Stomach smooth muscle (tissue), 2 donors: ENCODE data around the gene FASTK.

Source experiments
- H3K27ac ChIP-seq: one replicate; pipeline ENCODE4 v1.7.0; 2013; ENCODE audit warnings: mild to moderate bottlenecking, low read length, inconsistent platforms
- H3K27me3 ChIP-seq, 2 donors: one replicate each; pipeline ENCODE4 v1.7.0; 2013; ENCODE audit warnings: low read length in 2 of 2; ENCODE audit not compliant: insufficient read depth in 2 of 2, control insufficient read depth in 1 of 2
- H3K36me3 ChIP-seq, 2 donors: one replicate each; pipeline ENCODE4 v1.7.0; 2013; ENCODE audit warnings: low read length in 2 of 2; ENCODE audit not compliant: control insufficient read depth in 2 of 2, insufficient read depth in 2 of 2
- H3K4me1 ChIP-seq: one replicate; pipeline ENCODE4 v1.7.0; 2013; ENCODE audit warnings: low read length; ENCODE audit not compliant: control insufficient read depth, insufficient read depth
- H3K4me3 ChIP-seq, 2 donors: one replicate each; pipeline ENCODE4 v1.7.0; 2013; ENCODE audit warnings: low read length in 2 of 2
- H3K9ac ChIP-seq, 2 donors: one replicate each; pipeline ENCODE4 v1.7.0; 2013; ENCODE audit warnings: low read length in 2 of 2, mild to moderate bottlenecking in 1 of 2
- H3K9me3 ChIP-seq, 2 donors: one replicate each; pipeline ENCODE4 v1.7.0; 2013; ENCODE audit warnings: low read length in 2 of 2; ENCODE audit not compliant: control insufficient read depth in 2 of 2
- donor health status: healthy.
- donor health status: Pancreatic carcinoma.

Gene FASTK

DNA sequence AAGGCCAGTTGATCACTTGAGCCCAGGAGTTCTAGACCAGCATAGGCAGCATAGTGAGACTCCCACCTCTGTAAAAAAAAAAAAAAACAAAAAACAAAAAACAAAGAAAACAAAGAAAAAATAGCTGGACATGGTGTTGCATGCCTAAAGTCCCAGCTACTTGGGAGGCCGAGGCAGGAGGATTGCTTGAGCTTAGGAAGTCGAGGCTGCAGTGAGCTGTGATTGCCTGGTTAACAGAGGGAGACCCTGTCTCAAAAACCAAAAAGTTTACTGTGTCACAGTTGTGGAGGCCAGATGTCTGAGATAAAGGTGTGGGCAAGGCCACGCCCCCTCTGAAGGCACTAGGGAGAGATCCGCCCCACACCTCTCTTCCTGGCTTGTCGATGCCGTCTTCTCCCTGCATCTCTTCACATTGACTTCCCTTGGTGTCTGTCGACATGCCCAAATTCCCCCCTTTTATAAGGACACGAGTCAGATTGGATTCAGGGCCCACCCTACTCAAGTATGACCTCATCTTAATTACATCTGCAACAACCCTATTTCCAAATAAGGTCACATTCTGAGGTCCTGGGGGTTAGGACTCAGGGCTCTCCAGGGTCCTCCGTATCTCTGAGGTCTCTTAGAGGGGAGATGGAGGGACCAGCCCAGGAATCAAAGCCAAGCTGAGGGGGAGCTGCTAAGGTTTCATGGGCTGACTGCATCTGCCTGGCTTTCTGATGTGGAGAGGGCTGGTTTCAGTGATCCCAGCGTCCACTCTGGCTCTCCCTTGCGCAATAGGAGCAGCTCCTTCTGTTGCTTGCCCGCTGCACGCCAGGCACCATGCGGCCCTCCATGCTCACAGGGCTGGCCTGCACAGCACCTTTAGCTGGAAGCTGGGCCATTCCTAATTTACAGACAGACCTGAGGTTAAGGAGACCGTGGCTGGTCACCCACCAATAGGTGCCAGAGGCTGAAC lies 28.8 kb upstream of the FASTK start:
- Histone ChIP-seq H3K27ac (peak overlapping the region; percentile 11), H3K36me3 (no peaks in the 10 kb centered on the region), H3K9ac (no peak overlapping the region), H3K4me3 (no peak overlapping the region), H3K4me1 (peaks cover 30% of the 10 kb centered on the region), H3K9me3 (no peaks in the 10 kb centered on the region), H3K27me3 (no peaks in the 10 kb centered on the region)

DNA sequence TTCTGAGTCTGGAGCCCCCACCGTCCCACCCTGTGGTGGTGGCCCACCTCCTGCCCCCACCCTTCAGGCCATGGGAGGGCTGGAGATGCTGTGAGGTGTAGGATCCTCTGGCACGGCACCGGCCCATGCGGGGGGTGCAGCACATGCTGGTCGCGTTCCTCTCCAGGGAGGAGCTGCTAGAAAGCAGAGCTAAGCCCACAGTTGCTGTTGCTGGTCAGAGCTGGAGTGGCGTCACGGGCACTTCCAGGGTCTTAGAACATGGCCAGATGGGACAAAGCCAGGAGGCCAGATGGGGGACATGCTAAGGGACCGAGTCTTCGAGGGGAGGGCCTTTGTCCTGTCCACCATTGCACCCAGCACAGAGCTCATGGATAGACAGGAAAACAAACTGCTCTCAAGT lies 27.3 kb upstream of the FASTK start:
- H3K9me3 ChIP-seq: no peaks in the 10 kb centered on the region
- H3K27ac ChIP-seq: no peak overlapping the region
- H3K9ac ChIP-seq: no peak overlapping the region
- H3K4me1 ChIP-seq: peaks cover 23% of the 10 kb centered on the region
- no peak overlapping the region for H3K4me3 ChIP-seq
- no peaks in the 10 kb centered on the region for H3K27me3 ChIP-seq
- H3K36me3 ChIP-seq: no peaks in the 10 kb centered on the region

DNA sequence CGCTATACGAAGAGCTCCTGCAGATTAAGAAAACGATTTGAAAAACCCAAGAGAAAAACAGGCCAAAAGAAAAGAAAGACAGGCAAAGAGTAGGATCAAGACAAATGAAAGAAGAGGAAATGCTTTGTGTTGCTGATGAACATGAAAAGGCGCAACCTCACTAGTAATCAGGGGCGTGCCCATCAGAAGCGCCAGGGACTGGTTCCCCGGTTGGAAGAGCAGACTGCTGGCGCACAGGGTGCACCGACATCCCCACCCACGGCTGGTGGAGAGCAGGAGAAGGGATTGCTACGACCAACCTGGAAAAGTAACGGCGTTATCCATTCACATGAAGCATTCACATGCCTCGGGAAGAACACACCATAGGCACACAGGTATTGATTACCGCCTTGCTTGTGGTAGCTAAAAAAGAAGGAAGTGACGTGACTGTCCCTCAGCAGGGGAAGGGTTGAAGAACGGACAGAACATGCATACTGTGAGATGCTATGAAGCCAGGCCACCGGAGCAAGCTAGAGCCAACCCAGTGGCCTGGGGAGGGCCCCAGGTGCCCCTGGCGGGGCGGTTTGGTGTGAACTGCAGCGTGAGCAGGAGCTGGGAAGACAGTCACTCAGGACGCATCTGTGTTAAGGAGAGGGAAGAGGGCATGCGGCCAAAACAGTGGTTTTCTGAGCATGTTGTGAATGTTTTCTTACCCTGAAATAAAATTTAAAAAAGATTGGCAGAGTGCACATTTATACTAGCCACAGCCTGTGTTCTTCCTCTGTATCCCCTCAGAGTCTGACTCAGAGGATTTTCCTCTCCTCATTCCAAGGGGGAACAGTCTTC lies 24.0 kb upstream of the FASTK start:
- no peak overlapping the region for H3K27ac ChIP-seq
- H3K4me3 ChIP-seq: no peak overlapping the region
- no peaks in the 10 kb centered on the region for H3K36me3 ChIP-seq
- peak overlapping the region in 1 of 2 donors; percentile 13 for H3K9ac ChIP-seq
- no peaks in the 10 kb centered on the region for H3K9me3 ChIP-seq
- H3K27me3 ChIP-seq: no peaks in the 10 kb centered on the region
- peaks cover 19% of the 10 kb centered on the region for H3K4me1 ChIP-seq

DNA sequence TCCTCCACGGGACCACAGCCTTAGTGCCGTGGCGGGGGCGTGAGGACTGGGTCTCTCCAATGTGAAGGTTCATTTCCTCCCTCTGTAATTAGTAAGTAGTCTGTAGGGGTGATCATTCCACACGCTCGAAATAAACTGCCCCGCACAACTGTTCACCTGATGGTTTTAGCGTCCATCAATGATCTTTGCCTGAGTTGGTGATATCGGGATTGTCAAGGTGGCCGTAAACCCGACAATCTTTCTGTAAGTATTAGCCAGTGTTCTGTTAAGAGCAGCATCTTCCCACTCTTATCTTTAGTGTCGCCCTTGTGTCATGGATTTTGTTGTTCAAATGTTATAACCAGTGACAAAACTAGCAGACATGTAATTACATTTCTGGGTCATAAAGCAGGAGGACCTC lies 23.4 kb upstream of the FASTK start:
- H3K27ac ChIP-seq: no peak overlapping the region

DNA sequence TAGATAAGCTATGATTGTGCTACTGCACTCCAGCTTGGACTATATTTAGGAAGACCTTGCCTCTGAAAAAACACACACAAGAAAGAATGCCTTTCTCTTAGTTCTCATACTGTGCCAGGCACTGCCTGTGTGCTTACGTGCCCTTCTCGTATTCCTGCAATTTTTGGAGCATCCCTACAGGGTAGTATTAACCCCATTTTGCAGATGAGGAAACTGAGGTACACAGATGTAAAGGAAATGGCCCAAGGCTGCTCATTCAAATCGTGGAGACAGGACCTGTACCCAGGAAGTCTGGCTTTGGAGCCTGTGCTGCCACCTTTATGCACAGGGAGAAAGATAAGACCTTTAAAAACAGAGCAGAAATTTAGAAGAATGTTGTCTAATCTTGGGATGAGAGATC lies 22.4 kb upstream of the FASTK start:
- H3K9ac ChIP-seq: no peak overlapping the region
- peaks cover 13% of the 10 kb centered on the region for H3K4me1 ChIP-seq
- no peaks in the 10 kb centered on the region for H3K27me3 ChIP-seq
- H3K27ac ChIP-seq: no peak overlapping the region
- no peaks in the 10 kb centered on the region for H3K36me3 ChIP-seq
- H3K4me3 ChIP-seq: no peak overlapping the region
- no peaks in the 10 kb centered on the region for H3K9me3 ChIP-seq

More for the DNA sequence above, 23.4 kb upstream of the FASTK start:
- H3K36me3 ChIP-seq: no peaks in the 10 kb centered on the region
- H3K27me3 ChIP-seq: no peaks in the 10 kb centered on the region
- peak overlapping the region in 1 of 2 donors; percentile 13 for H3K9ac ChIP-seq
- no peaks in the 10 kb centered on the region for H3K9me3 ChIP-seq
- H3K4me1 ChIP-seq: peaks cover 13% of the 10 kb centered on the region
- H3K4me3 ChIP-seq: no peak overlapping the region

DNA sequence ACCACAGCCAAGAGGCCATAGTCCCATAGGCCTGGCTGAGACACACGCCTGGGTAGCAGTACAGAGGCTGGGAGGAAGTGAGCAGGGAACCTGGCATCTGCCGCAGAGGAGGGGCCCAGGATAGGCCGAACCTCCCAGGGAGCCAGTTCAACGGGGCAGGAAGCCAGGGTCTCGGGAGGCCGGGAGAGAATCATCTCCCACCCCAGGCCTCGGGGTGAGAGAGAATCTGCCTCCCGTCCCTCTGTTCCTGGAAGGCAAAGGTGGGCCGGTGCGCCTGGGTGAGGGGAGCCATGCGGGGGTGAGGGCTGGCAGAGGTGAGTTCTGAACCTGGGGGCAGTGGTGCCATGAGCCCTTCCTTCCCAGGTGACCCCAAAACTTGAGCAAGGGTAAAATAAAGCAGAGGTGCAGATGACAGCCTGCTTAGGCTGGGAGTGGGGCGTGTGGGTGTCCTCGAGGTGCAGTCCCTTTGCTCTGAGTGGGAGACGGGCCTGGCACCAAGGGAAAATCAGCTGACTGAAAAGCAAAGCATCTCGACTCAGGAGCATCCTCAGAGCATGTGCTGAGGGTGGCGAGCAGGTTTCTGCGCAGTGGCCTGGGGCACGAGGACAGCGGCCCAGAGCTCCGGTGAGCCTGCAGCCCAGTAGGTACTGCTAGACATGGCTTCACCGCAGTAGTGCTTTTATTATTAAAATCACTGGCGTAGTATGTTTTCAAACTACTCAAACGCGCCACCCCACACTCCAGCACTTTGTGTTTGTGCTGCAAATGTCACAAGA lies 21.2 kb upstream of the FASTK start:
- Histone ChIP-seq H3K9me3 (no peaks in the 10 kb centered on the region), H3K4me1 (peaks cover 13% of the 10 kb centered on the region), H3K9ac (no peak overlapping the region), H3K27me3 (no peaks in the 10 kb centered on the region), H3K27ac (no peak overlapping the region), H3K4me3 (no peak overlapping the region), H3K36me3 (no peaks in the 10 kb centered on the region)

DNA sequence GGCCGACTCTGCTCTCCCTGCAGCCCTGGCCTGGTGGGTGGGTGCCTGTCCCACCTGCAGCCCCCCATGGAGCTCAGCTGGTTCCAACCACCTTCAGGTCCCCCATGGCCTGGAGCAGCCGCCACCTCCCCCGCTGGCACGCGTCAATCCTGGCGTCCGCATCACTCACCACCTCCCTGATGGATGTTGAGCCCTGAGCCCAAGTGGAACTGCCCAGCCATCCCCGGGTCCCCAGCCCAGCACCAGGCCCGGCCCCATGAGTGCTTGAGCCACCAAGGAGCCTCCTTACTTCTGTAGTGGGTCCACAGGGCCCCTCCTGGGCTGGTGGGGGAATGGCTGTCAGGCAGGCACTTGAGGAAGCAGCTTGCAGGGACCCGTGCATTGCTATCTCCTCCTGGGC lies 20.3 kb upstream of the FASTK start:
- Histone ChIP-seq H3K27me3 (no peaks in the 10 kb centered on the region), H3K9ac (no peak overlapping the region), H3K27ac (no peak overlapping the region), H3K4me3 (no peak overlapping the region), H3K4me1 (peaks cover 16% of the 10 kb centered on the region), H3K9me3 (no peaks in the 10 kb centered on the region), H3K36me3 (no peaks in the 10 kb centered on the region)

DNA sequence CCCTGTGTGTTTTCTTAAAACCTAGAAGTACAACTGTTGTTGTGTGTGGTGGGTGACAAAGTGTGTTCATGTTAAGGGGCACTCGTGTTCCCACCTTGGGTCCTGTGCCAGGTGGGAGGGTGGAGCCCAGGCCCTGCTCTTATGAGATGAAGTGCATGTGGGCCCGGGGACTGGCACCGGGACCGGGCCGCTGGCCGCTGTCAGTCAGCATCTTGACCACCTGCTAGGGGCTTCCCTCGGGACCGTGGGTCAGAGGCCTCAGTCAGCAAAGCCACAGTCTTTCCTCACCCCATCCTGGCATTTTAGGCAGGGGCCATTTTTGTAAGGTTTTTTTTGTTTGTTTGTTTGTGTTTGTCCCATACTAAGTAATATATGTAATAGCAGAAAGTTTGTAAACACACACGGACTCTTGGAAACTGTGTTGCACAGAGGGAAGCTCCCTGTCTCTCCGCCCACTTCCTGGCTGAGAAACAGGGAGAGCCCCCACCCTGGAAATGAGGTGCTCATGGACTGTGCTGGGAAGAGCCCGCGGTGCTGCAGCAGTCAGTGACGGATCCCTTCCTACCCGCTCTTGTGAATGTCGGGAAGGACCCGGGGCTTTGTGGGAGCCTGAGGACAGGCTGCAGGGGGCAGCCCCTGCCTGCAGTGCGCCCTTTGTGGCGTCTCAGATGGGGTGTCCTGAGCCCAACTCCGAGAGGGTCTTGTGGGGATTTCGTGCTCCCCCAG lies 19.0 kb upstream of the FASTK start:
- Histone ChIP-seq H3K4me1 (peaks cover 21% of the 10 kb centered on the region), H3K9ac (no peak overlapping the region), H3K27ac (no peak overlapping the region), H3K4me3 (no peak overlapping the region), H3K36me3 (no peaks in the 10 kb centered on the region), H3K27me3 (no peaks in the 10 kb centered on the region), H3K9me3 (no peaks in the 10 kb centered on the region)

DNA sequence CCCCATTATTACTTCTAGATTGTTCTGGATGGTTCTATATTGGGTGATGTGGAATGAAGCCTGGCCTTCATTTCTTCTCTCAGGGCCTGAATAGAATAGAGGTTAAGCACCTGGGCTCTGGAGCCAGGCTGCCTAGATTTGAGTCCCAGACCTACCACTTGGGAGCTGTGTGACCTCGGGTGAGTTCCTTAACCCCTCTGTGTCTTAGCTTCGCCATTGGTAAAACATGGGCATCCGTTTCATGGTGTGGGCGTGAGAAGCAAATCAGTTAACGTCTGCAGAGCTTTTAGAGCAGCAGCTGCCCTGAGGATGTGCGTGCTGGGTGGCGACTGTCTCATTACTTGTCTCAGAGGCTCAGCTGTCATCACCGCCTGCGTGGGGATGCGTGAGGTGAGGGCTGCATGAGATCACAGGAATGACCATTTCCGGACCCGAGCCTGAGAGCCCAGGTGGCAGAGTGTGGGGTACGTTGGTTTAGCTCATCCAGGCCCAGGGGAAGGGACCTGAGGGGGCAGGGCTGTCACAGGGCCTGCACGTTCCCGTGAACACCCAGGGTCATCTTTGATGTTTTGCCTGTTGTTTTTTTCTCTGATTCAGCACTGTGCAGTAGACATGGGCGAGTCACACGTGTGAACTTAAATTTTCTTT lies 15.3 kb upstream of the FASTK start:
- H3K9me3 ChIP-seq: no peaks in the 10 kb centered on the region
- no peaks in the 10 kb centered on the region for H3K27me3 ChIP-seq
- no peak overlapping the region for H3K4me3 ChIP-seq
- no peak overlapping the region for H3K9ac ChIP-seq
- H3K27ac ChIP-seq: no peak overlapping the region
- H3K36me3 ChIP-seq: peaks cover 3% of the 10 kb centered on the region in 2 donors
- H3K4me1 ChIP-seq: peaks cover 29% of the 10 kb centered on the region
